OCI-LY7 (cell line): ENCODE results near the gene GLRA1.

Experiments used
- EZH2phosphoT487 ChIP-seq: fragments of 200-600 bp; sonication (generic); IDR thresholded peaks from 2 replicates; pipeline ENCODE4 v1.6.1; 2018; ENCODE audit warnings: low read depth, borderline replicate concordance, mild to moderate bottlenecking, mixed run types, antibody characterized with exemption, low read length, moderate library complexity, mixed read lengths
- TF ChIP-seq, protein P1 (sequence below): fragments of 200-600 bp; sonication (generic); conservative IDR thresholded peaks from 2 replicates; pipeline ENCODE4 v1.5.1; 2014; ENCODE audit warnings: mild to moderate bottlenecking, antibody characterized with exemption, low read length, moderate library complexity, mixed read lengths

DNA sequence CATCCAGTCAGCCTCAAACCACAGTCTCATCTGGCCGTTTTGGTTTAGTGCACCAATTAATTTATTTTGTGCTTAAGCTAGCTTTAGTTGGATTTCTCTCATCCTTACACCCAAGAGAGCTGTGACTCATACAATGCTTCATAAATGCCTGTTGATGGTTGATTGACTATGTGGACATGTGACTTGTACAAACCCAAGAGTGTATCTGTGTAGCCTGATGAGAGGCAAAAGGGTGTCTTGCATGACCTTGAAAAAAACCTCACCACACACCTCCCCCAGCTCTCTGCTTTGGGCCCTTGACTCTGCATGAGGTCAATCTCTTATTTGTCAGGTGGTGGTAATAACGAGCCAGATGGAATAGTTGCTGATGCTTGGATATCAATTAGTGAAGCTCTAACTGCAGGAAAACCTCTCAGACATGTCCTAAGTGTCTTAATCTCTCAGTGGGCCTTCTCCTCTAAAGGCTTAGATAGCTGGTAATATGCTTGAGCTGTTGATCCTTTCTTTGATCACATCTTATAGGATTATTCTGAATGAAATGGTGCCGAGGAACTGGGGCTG, 10.6 kb upstream of the GLRA1 start:
- TF ChIP-seq, protein P1, sequence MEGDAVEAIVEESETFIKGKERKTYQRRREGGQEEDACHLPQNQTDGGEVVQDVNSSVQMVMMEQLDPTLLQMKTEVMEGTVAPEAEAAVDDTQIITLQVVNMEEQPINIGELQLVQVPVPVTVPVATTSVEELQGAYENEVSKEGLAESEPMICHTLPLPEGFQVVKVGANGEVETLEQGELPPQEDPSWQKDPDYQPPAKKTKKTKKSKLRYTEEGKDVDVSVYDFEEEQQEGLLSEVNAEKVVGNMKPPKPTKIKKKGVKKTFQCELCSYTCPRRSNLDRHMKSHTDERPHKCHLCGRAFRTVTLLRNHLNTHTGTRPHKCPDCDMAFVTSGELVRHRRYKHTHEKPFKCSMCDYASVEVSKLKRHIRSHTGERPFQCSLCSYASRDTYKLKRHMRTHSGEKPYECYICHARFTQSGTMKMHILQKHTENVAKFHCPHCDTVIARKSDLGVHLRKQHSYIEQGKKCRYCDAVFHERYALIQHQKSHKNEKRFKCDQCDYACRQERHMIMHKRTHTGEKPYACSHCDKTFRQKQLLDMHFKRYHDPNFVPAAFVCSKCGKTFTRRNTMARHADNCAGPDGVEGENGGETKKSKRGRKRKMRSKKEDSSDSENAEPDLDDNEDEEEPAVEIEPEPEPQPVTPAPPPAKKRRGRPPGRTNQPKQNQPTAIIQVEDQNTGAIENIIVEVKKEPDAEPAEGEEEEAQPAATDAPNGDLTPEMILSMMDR: no peak
- TF ChIP-seq EZH2phosphoT487: no peak
